T-cell (primary cell): ENCODE results near the gene SNRPD2. TPM values are rescaled to one million over a fixed set of nuclear protein-coding genes. Genes with fewer than 3 reads are reported as not detected.

Source experiments
- ATAC-seq, 4 experiments: fragments of 200-7000 bp in 3 of 4; fragments of 150-1000 bp in 1 of 4; cut with Tn5 transposase; replicated peaks in 1 of 4; 1 replicate in 3 of 4; 2 replicates in 1 of 4; pipeline ENCODE4 v1.10.0; 2021; ENCODE audit warnings: moderate library complexity in 3 of 4, mild to moderate bottlenecking in 2 of 4, moderate number of reproducible peaks in 1 of 4
- CTCF ChIA-PET, 2 donors: fragments of 300-600 bp; sonication (Branson Sonifier 250); formaldehyde crosslinking; loops; one replicate each; lab custom pipeline; 2022; ENCODE audit warnings: antibody characterized with exemption in 2 of 2; lab: Charles Lee
- POLR2A ChIA-PET, 2 donors: fragments of 300-600 bp; sonication (Branson Sonifier 250); formaldehyde crosslinking; loops; one replicate each; lab custom pipeline; 2022; ENCODE audit warnings: antibody characterized with exemption in 2 of 2; lab: Charles Lee
- DNase-seq, 35 experiments: peaks; one replicate each; pipeline versions ENCODE4 v3.0.0 to v3.0.0-alpha.2; 2013 to 2023
- H3K27ac ChIP-seq: one replicate; pipeline ENCODE4 v1.5.1; 2013; ENCODE audit warnings: low read length
- H3K27me3 ChIP-seq, 2 experiments: replicated peaks in 1 of 2; 1 replicate in 1 of 2; 2 replicates in 1 of 2; pipeline versions ENCODE4 v1.6.1 to v1.7.0; 2013; ENCODE audit warnings: low read length in 1 of 2, mixed read lengths in 1 of 2; ENCODE audit not compliant: control insufficient read depth in 2 of 2, insufficient read depth in 2 of 2; ENCODE audit errors: extremely low read depth in 1 of 2
- H3K36me3 ChIP-seq, 2 donors: 1 replicate in 1 of 2; 2 replicates in 1 of 2; pipeline versions ENCODE4 v1.6.1 to v1.7.0; 2013; ENCODE audit warnings: low read length in 1 of 2; ENCODE audit not compliant: control insufficient read depth in 2 of 2, insufficient read depth in 1 of 2; ENCODE audit errors: extremely low read depth in 1 of 2
- H3K4me1 ChIP-seq, 2 experiments: 1 replicate in 1 of 2; 2 replicates in 1 of 2; pipeline versions ENCODE4 v1.6.1 to v1.7.0; 2013; ENCODE audit warnings: low read length in 2 of 2, mixed read lengths in 1 of 2; ENCODE audit not compliant: insufficient read depth in 2 of 2, control insufficient read depth in 1 of 2; ENCODE audit errors: extremely low read depth in 1 of 2
- H3K4me3 ChIP-seq, 2 donors: 1 replicate in 1 of 2; 2 replicates in 1 of 2; pipeline versions ENCODE4 v1.5.1 to v1.7.0; 2013; ENCODE audit warnings: mild to moderate bottlenecking in 2 of 2, low read length in 1 of 2, moderate library complexity in 1 of 2; ENCODE audit not compliant: control insufficient read depth in 1 of 2; ENCODE audit errors: extremely low read depth in 1 of 2
- H3K9me3 ChIP-seq: 2 replicates; pipeline ENCODE4 v1.7.0; 2013
- H3K27ac Mint-ChIP-seq, 2 donors: one replicate each; pipeline ENCODE4 v1.8.0; 2020 to 2021; ENCODE audit warnings: mild to moderate bottlenecking in 2 of 2, mixed read lengths in 2 of 2
- H3K27me3 Mint-ChIP-seq, 2 donors: one replicate each; pipeline ENCODE4 v1.8.0; 2021 to 2022; ENCODE audit warnings: mixed read lengths in 2 of 2
- H3K36me3 Mint-ChIP-seq: one replicate; pipeline ENCODE4 v1.8.0; 2021; ENCODE audit warnings: mixed read lengths
- H3K4me1 Mint-ChIP-seq, 3 donors: one replicate each; pipeline ENCODE4 v1.8.0; 2020 to 2022; ENCODE audit warnings: mixed read lengths in 3 of 3, mild to moderate bottlenecking in 1 of 3
- H3K4me3 Mint-ChIP-seq, 3 donors: one replicate each; pipeline ENCODE4 v1.8.0; 2020 to 2022; ENCODE audit warnings: mild to moderate bottlenecking in 3 of 3, mixed read lengths in 3 of 3, moderate library complexity in 3 of 3
- H3K9me3 Mint-ChIP-seq, 3 donors: one replicate each; pipeline ENCODE4 v1.8.0; 2020 to 2022; ENCODE audit warnings: mixed read lengths in 3 of 3
- WGBS: methylation state at CpG from one replicate; pipeline ENCODE4 v1.1.5; 2013; ENCODE audit warnings: missing lambda C conversion rate; ENCODE audit not compliant: insufficient coverage; 5-methylcytosine and 5-hydroxymethylcytosine counted together
- total RNA-seq, 35 experiments: library from RNA in 6 of 35; stranded (reverse) in 6 of 35; fragments of 120-200 nt in 1 of 35; gene quantifications; one replicate each; pipeline versions ENCODE4 v1.2.1 to v1.2.4 and lab custom pipeline; 2013 to 2026

Gene SNRPD2
- total RNA-seq, 5 donors from 2014 or later (not counting 1 experiment from before 2014, with no cell fraction given) = 375 to 450 (median 395) TPM

DNA sequence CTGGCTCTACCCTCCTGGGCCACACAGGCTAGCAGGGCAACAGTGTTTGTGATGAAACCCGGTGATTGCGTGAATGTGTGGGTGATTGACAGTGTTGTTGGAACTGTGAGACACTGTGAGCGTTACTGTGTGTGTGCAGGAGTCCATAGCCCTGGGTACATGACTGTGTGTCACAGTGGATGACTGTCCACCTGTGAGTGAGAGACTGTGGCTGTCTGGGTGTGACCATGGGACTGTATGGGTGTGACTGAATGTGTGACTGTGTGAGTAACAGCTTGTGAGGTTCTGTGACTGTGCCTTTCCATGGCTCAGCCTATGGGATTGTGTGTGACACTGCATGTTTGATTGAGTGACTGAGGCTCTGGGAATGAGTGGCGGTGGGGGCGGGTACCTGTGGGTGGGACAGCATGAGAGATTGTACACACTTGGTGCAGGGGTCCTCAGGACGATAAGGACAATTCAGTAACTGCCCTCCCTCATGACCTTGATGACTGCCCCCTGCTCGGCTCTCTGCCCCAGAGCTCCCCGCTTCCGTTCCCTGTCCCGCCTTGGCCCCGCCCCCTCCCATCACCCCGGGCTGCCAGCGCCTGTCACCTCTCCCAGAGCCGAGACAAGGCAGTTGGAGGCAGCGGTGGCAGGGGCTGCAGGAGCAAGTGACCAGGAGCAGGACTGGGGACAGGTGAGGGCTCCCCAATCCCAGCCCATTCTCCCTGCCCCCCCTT is 24.0 kb downstream of the SNRPD2 start, which contains the start of gene GIPR:
Gene GIPR, plus strand, starts transcription at position 602 of the 722 bp plus-strand sequence. CDS start 1,300 bp downstream, outside the sequence.
- Mint-ChIP-seq H3K9me3 (no peaks in the 10 kb centered on the region), H3K4me3 (peak within 1 kb of the TSS; percentile 84 to 91 (median 86)), H3K27ac (peak within 1 kb of the TSS; percentile 60 to 88), H3K36me3 (peaks cover 2% of the 10 kb centered on the region), H3K27me3 (peaks cover 17 to 30% of the 10 kb centered on the region in 2 donors), H3K4me1 (peaks cover 33 to 51% (median 34%) of the 10 kb centered on the region in 3 donors)
- WGBS = 11% methylated on average over 13 of the region's 15 CpGs
- peaks cover 6 to 39% of the 10 kb centered on the region in 2 experiments for H3K4me1 ChIP-seq
- H3K36me3 ChIP-seq = no peaks in the 10 kb centered on the region
- H3K9me3 ChIP-seq = no peaks in the 10 kb centered on the region
- ATAC-seq (peak; percentile 48 to 70 (median 60)), DNase-seq (peak in 32 of 35 experiments; percentile 16 to 67 (median 42))
- POLR2A ChIA-PET = interaction anchor here (1.0 to 1.2 kb wide), 3 partner anchors 12 to 189 kb away, joined by 3 read pairs; no protein-coding TSS in a partner anchor
- CTCF ChIA-PET = interaction anchor here in 1 of 2 donors (0.7 kb wide), 1 partner anchor 22 kb away, joined by 3 read pairs; no protein-coding TSS in a partner anchor
- peak within 1 kb of the TSS; percentile 54 to 73 for H3K4me3 ChIP-seq
- H3K27ac ChIP-seq = no peak within 1 kb of the TSS
- H3K27me3 ChIP-seq = peaks cover 5 to 35% of the 10 kb centered on the region in 2 experiments

DNA sequence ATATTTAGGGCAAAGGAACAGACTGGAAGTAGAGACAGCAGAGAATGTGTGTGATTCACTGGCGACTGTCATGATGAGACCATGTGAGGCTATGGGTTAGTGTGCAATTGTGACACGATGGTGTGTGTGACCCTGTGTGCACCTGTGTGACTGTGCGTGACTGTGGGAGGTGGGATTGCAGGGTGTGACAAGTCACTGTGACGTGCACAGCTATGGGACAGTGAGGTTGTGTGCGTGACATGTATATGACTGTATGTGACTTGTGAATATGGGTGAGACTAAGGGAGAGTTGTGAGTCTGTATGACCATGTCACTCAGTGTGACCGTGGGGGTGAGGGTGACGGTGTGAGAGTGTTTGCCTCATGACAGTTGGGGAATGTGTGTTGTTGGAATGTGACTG is 27.2 kb downstream of the SNRPD2 start:
- ATAC-seq (no peak), DNase-seq (no peak)
- H3K4me1 Mint-ChIP-seq = peaks cover 22 to 34% (median 24%) of the 10 kb centered on the region in 3 donors
- H3K36me3 Mint-ChIP-seq = no peaks in the 10 kb centered on the region
- H3K4me3 Mint-ChIP-seq = no peak overlapping the region
- H3K4me1 ChIP-seq = peaks cover 6 to 23% of the 10 kb centered on the region in 2 experiments
- ChIA-PET POLR2A (no interaction called here), CTCF (no interaction called here)
- 86% methylated on average over 7 of the region's 7 CpGs for WGBS
- no peak overlapping the region for H3K27ac Mint-ChIP-seq
- H3K27ac ChIP-seq = no peak overlapping the region
- H3K36me3 ChIP-seq = no peaks in the 10 kb centered on the region
- no peaks in the 10 kb centered on the region for H3K9me3 Mint-ChIP-seq
- H3K9me3 ChIP-seq = no peaks in the 10 kb centered on the region
- peaks cover 8 to 17% of the 10 kb centered on the region in 2 donors for H3K27me3 Mint-ChIP-seq
- no peak overlapping the region for H3K4me3 ChIP-seq
- peaks cover 2 to 23% of the 10 kb centered on the region in 2 experiments for H3K27me3 ChIP-seq

DNA sequence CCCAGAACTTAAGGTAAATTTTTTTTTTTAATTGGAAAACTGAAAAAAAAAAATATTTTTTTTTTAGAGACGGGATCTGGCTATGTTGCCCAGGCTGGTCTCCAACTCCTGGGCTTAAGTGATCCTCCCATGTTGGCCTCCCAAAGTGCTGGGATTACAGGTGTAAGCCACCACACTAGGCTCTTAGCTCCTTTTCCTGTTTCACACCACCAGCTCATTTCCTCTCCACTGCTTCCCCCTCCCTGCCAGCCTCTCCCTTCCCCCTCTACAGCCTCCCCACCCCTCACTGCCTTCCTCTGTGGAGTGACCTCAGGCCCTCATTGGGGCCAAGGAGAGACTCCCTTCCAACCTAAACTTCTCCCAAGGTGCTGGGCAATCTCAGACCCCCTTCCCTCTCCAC is 28.0 kb downstream of the SNRPD2 start:
- H3K4me1 Mint-ChIP-seq = peaks cover 14 to 26% (median 16%) of the 10 kb centered on the region in 3 donors
- H3K36me3 Mint-ChIP-seq = no peaks in the 10 kb centered on the region
- Histone ChIP-seq H3K4me3 (no peak overlapping the region), H3K4me1 (peaks cover 6 to 15% of the 10 kb centered on the region in 2 experiments), H3K36me3 (no peaks in the 10 kb centered on the region), H3K9me3 (no peaks in the 10 kb centered on the region), H3K27ac (no peak overlapping the region), H3K27me3 (peaks cover 2 to 21% of the 10 kb centered on the region in 2 experiments)
- DNase-seq (no peak), ATAC-seq (no peak)
- H3K27me3 Mint-ChIP-seq = peaks cover 5 to 13% of the 10 kb centered on the region in 2 donors
- no CpG with 5 or more reads among the region's 1 CpG for WGBS
- no peak overlapping the region for H3K4me3 Mint-ChIP-seq
- no peaks in the 10 kb centered on the region for H3K9me3 Mint-ChIP-seq
- no peak overlapping the region for H3K27ac Mint-ChIP-seq
- ChIA-PET CTCF (interaction anchor here in 1 of 2 donors (0.7 kb wide), 1 partner anchor 105 kb away, joined by 3 read pairs; no protein-coding TSS in a partner anchor), POLR2A (interaction anchor here in 1 of 2 donors (0.9 kb wide), 1 partner anchor 13 kb away, joined by 6 read pairs; no protein-coding TSS in a partner anchor)

DNA sequence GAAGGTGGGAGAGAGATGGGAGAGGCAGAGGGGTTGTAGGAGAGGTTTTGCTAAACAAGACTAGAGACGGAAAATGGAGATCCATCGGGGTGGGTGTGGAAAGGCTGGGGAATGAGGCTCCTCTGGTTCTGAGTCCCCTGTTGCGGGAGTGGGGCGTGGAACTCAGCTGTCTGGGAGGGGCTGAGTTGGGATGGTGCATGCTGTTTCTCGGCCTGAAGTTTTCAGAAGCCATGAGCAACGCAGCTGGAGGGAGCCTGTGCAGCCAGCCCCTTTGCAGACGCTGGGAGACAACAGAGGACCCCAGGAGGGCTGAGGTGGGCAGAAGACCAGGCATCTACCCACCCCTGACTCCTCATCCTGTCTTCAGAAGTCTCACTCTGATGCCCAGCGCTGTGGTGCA is 31.1 kb downstream of the SNRPD2 start:
- H3K27me3 ChIP-seq = peaks cover 2 to 23% of the 10 kb centered on the region in 2 experiments
- H3K4me3 ChIP-seq = no peak overlapping the region
- Mint-ChIP-seq H3K36me3 (no peaks in the 10 kb centered on the region), H3K27ac (no peak overlapping the region), H3K9me3 (no peaks in the 10 kb centered on the region), H3K4me3 (no peak overlapping the region), H3K4me1 (peaks cover 0 to 11% (median 0%) of the 10 kb centered on the region in 3 donors), H3K27me3 (peaks cover 5 to 9% of the 10 kb centered on the region in 2 donors)
- ATAC-seq = no peak
- DNase-seq = no peak
- no peaks in the 10 kb centered on the region for H3K9me3 ChIP-seq
- H3K27ac ChIP-seq = no peak overlapping the region
- ChIA-PET CTCF (no interaction called here), POLR2A (no interaction called here)
- 67% methylated on average over 5 of the region's 8 CpGs for WGBS
- H3K4me1 ChIP-seq = no peaks in the 10 kb centered on the region
- H3K36me3 ChIP-seq = no peaks in the 10 kb centered on the region

- Histone ChIP-seq H3K36me3 (no peaks in the 10 kb centered on the region), H3K27me3 (peaks cover 2 to 23% of the 10 kb centered on the region in 2 experiments), H3K9me3 (no peaks in the 10 kb centered on the region), H3K4me3 (no peak overlapping the region), H3K4me1 (no peaks in the 10 kb centered on the region), H3K27ac (no peak overlapping the region)
- Mint-ChIP-seq H3K9me3 (no peaks in the 10 kb centered on the region), H3K27me3 (peaks cover 0 to 5% of the 10 kb centered on the region in 2 donors), H3K4me1 (peaks cover 0 to 3% (median 0%) of the 10 kb centered on the region in 3 donors), H3K27ac (no peak overlapping the region), H3K36me3 (no peaks in the 10 kb centered on the region), H3K4me3 (no peak overlapping the region)
- WGBS = 67% methylated on average over 3 of the region's 6 CpGs
- ChIA-PET POLR2A (no interaction called here), CTCF (no interaction called here)
- ATAC-seq (no peak), DNase-seq (no peak)
Measured at GRCh38 chr19:45659096-45659729, 32.5 kb downstream of the SNRPD2 start.

DNA sequence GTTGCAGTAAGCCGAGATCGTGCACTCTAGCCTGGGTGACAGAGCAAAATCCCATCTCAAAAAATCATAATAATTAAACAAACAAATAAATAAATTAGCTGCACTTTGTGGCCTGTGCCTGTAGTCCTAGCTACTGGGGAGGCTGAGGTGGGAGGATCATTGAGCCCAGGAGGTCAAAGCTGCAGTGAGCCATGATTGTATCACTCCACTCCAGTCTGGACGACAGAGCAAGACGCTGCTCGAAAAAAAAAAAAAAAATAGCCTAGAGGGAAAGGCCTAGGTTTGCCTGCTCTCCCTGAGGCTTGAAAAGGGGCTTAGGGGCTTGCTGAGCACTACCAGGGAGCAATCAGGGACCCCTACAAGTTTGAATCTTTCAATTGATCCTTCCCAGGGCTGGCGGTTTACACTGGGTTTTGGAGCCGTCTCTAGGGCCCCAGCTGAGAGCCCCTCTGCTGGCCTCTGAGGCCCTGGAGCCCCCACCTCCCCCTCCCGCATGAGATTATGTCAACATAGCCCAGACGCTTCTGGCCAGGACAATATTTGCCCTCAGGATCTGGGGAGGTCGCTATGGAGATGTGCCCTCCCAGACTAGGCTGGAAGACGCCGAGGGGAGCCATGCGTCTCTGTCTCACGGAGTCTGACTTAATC is 34.1 kb downstream of the SNRPD2 start:
- Mint-ChIP-seq H3K9me3 (no peaks in the 10 kb centered on the region), H3K27me3 (peaks cover 0 to 5% of the 10 kb centered on the region in 2 donors), H3K36me3 (no peaks in the 10 kb centered on the region), H3K4me1 (no peaks in the 10 kb centered on the region), H3K4me3 (no peak overlapping the region), H3K27ac (no peak overlapping the region)
- ATAC-seq (no peak), DNase-seq (no peak)
- Histone ChIP-seq H3K4me3 (no peak overlapping the region), H3K36me3 (no peaks in the 10 kb centered on the region), H3K4me1 (no peaks in the 10 kb centered on the region), H3K9me3 (no peaks in the 10 kb centered on the region), H3K27ac (no peak overlapping the region), H3K27me3 (peaks cover 2 to 19% of the 10 kb centered on the region in 2 experiments)
- ChIA-PET POLR2A (interaction anchor here in 1 of 2 donors (0.6 kb wide), 1 partner anchor 120 kb away, joined by 9 read pairs; no protein-coding TSS in a partner anchor), CTCF (interaction anchor here in 1 of 2 donors (0.6 kb wide), 1 partner anchor 275 kb away, joined by 3 read pairs; no protein-coding TSS in a partner anchor)
- 75% methylated on average over 8 of the region's 14 CpGs for WGBS
